Loucy (cell line): ENCODE measurements around the gene AGBL4.
"Not testable (repeated sequence)": the region's sequence is repeated elsewhere in the genome, so short reads cannot be mapped to it uniquely, and the experiment has no call there.

Experiments used
- H2AFZ ChIP-seq: fragments of 200-600 bp; sonication (generic); 2 replicates; pipeline ENCODE4 v1.6.0; 2016; ENCODE audit warnings: antibody characterized with exemption, mild to moderate bottlenecking, low read length, moderate library complexity
- H3F3A ChIP-seq: fragments of 200-600 bp; 2 replicates; pipeline ENCODE4 v1.6.0; 2016; ENCODE audit warnings: antibody characterized with exemption, low read depth, mild to moderate bottlenecking
- H3K27me3 ChIP-seq: fragments of 200-600 bp; sonication (generic); 2 replicates; pipeline ENCODE4 v1.6.1; 2014; ENCODE audit warnings: low read length, mild to moderate bottlenecking; ENCODE audit not compliant: insufficient read depth, poor library complexity, severe bottlenecking
- H3K36me3 ChIP-seq: fragments of 200-600 bp; sonication (generic); 2 replicates; pipeline ENCODE4 v1.6.1; 2016; ENCODE audit warnings: low read length; ENCODE audit not compliant: insufficient read depth
- H3K4me1 ChIP-seq: fragments of 200-600 bp; sonication (generic); 2 replicates; pipeline ENCODE4 v1.5.1; 2014; ENCODE audit warnings: low read length, mild to moderate bottlenecking; ENCODE audit not compliant: insufficient read depth, poor library complexity, severe bottlenecking
- H3K4me2 ChIP-seq: fragments of 200-600 bp; sonication (generic); 2 replicates; pipeline ENCODE4 v1.6.0; 2014; ENCODE audit warnings: antibody characterized with exemption, low read length, low read depth, mild to moderate bottlenecking; ENCODE audit not compliant: poor library complexity, severe bottlenecking
- H3K4me3 ChIP-seq: fragments of 200-600 bp; sonication (generic); 2 replicates; pipeline ENCODE4 v1.5.1; 2014; ENCODE audit warnings: low read length, mild to moderate bottlenecking, mixed read lengths; ENCODE audit not compliant: poor library complexity, severe bottlenecking
- H3K79me2 ChIP-seq: fragments of 200-600 bp; sonication (generic); 2 replicates; pipeline ENCODE4 v1.6.1; 2014; ENCODE audit warnings: low read length; ENCODE audit not compliant: insufficient read depth
- H3K9ac ChIP-seq: fragments of 200-600 bp; sonication (generic); 2 replicates; pipeline ENCODE4 v1.6.0; 2014; ENCODE audit warnings: mild to moderate bottlenecking, low read depth, low read length, moderate library complexity; ENCODE audit not compliant: poor library complexity, severe bottlenecking
- H3K9me2 ChIP-seq: fragments of 200-600 bp; sonication (generic); replicated peaks from 2 replicates; pipeline ENCODE4 v1.6.1; 2016; ENCODE audit warnings: low read depth, low read length, mixed read lengths
- H3K9me3 ChIP-seq: fragments of 200-600 bp; sonication (generic); 2 replicates; pipeline ENCODE4 v1.6.1; 2014; ENCODE audit warnings: mild to moderate bottlenecking, antibody characterized with exemption, low read length, low read depth; ENCODE audit not compliant: insufficient read depth
- H4K20me1 ChIP-seq: fragments of 200-600 bp; sonication (generic); 2 replicates; pipeline ENCODE4 v1.6.0; 2014; ENCODE audit warnings: antibody characterized with exemption, low read length, mild to moderate bottlenecking; ENCODE audit not compliant: insufficient read depth, poor library complexity, severe bottlenecking
- EZH2phosphoT487 ChIP-seq: fragments of 200-600 bp; IDR thresholded peaks from 2 replicates; pipeline ENCODE4 v1.6.1; 2018; ENCODE audit warnings: antibody characterized with exemption, mild to moderate bottlenecking, moderate library complexity, borderline replicate concordance
- TF ChIP-seq, protein P1 (sequence below): fragments of 200-600 bp; sonication (generic); conservative IDR thresholded peaks from 2 replicates; pipeline ENCODE4 v1.5.1; 2014; ENCODE audit warnings: mild to moderate bottlenecking, antibody characterized with exemption, low read length

The AGBL4 gene

DNA sequence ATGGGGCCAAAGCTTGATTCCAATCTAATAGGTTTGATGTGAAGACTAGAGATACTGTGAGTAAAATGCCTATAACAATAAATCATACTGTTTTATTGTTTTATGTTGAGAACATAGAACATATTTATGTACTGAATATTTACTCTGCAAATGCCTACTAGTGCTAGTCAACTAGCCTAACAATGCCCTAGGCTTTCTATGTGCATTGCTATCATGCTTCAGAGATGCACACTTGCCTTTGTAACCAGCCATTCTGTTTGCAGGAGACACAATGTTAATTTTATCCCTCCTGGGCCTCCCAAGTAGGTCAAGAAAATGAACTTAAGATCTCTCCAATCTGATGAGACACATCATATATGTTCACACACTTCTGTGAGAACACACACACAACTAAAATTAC lies 716.3 kb downstream of the AGBL4 start:
- no peaks in the 10 kb centered on the region for H3K79me2 ChIP-seq
- H3K4me2 ChIP-seq, result no peak overlapping the region
- H3K4me3 ChIP-seq, result no peak overlapping the region
- no peaks in the 10 kb centered on the region for H3K27me3 ChIP-seq
- H2AFZ ChIP-seq, result no peak overlapping the region
- no peaks in the 10 kb centered on the region for H3K4me1 ChIP-seq
- no peak overlapping the region for H3K9ac ChIP-seq
- H3K36me3 ChIP-seq, result no peaks in the 10 kb centered on the region
- no peak for TF ChIP-seq EZH2phosphoT487
- TF ChIP-seq, protein P1, sequence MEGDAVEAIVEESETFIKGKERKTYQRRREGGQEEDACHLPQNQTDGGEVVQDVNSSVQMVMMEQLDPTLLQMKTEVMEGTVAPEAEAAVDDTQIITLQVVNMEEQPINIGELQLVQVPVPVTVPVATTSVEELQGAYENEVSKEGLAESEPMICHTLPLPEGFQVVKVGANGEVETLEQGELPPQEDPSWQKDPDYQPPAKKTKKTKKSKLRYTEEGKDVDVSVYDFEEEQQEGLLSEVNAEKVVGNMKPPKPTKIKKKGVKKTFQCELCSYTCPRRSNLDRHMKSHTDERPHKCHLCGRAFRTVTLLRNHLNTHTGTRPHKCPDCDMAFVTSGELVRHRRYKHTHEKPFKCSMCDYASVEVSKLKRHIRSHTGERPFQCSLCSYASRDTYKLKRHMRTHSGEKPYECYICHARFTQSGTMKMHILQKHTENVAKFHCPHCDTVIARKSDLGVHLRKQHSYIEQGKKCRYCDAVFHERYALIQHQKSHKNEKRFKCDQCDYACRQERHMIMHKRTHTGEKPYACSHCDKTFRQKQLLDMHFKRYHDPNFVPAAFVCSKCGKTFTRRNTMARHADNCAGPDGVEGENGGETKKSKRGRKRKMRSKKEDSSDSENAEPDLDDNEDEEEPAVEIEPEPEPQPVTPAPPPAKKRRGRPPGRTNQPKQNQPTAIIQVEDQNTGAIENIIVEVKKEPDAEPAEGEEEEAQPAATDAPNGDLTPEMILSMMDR, result no peak
- no peaks in the 10 kb centered on the region for H3K9me3 ChIP-seq
- H3F3A ChIP-seq, result no peaks in the 10 kb centered on the region
- no peaks in the 10 kb centered on the region for H3K9me2 ChIP-seq
- no peaks in the 10 kb centered on the region for H4K20me1 ChIP-seq

DNA sequence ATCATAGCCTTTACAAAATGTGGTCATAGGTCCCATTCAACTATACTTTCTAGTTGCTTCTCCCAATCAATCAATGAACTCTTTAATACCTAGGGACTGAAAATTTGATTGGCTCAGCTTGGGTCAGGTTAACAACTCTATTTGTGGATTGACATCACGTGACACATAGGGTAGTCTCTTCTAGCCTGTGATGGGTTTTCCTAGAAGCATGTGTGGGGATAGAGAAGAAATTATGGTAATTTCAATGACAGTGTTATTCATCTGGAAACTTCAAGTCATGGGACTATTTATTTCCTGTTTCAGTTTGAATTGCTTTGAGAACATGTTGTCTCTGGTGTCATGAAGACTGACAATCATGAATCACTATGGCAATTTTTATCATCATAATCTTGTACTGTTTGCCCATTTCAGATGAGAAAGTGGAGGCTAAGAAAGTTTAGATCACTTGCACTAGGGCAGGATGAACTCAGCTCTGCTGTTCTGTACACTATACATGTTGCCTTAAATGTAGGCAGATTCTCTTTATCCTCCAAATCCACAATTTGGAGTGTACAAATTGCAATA lies 717.2 kb downstream of the AGBL4 start:
- Histone ChIP-seq H2AFZ (no peak overlapping the region), H3K4me3 (no peak overlapping the region), H3F3A (no peaks in the 10 kb centered on the region), H3K9ac (no peak overlapping the region), H3K4me2 (no peak overlapping the region), H3K27me3 (no peaks in the 10 kb centered on the region), H3K36me3 (no peaks in the 10 kb centered on the region), H3K4me1 (no peaks in the 10 kb centered on the region), H3K9me2 (no peaks in the 10 kb centered on the region), H3K79me2 (no peaks in the 10 kb centered on the region), H4K20me1 (no peaks in the 10 kb centered on the region), H3K9me3 (no peaks in the 10 kb centered on the region)
- TF ChIP-seq, protein P1, result no peak
- no peak for TF ChIP-seq EZH2phosphoT487

DNA sequence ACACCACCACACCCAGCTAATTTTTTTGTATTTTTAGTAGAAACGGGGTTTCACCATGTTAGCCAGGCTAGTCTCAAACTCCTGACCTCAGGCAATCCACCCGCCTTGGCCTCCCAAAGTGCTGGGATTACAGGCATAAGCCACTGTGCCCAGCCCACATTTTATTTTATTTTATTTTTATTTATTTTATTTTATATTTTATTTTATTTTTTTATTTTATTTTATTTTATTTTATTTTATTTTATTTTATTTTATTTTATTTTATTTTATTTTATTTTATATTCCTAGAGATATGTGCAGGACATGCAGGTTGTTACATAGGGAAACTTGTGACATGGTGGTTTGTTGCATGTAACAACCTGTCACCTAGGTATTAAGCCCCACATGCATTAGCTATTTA lies 721.4 kb downstream of the AGBL4 start:
- not testable (repeated sequence) for H4K20me1 ChIP-seq, H3K9ac ChIP-seq, H3K4me2 ChIP-seq

DNA sequence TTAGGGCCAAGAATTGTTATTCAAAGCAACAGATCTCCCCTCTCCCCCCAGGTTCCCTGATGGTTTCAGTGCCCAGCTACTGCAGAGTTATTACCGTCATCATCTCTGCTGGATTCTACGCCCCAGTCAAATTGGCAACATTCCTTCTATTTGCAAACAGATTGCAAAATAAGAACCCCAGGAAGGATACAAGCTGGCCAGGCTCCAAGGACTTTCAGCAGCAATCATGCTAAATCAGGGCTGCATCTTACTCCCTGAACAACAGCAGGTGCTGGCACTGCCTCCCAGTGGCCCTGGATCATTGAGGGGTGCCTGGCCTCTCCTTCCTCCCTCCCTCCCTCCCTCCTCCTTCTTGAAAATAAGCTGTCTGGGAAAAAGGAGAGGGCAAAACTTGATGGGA lies 725.5 kb downstream of the AGBL4 start:
- Histone ChIP-seq H3K4me2 (no peak overlapping the region), H2AFZ (no peak overlapping the region), H3K79me2 (no peaks in the 10 kb centered on the region), H3K4me1 (no peaks in the 10 kb centered on the region), H3F3A (no peaks in the 10 kb centered on the region), H3K9me3 (no peaks in the 10 kb centered on the region), H3K9me2 (no peaks in the 10 kb centered on the region), H3K9ac (no peak overlapping the region), H3K4me3 (no peak overlapping the region), H3K27me3 (no peaks in the 10 kb centered on the region), H3K36me3 (no peaks in the 10 kb centered on the region), H4K20me1 (no peaks in the 10 kb centered on the region)
- TF ChIP-seq, protein P1, result no peak
- TF ChIP-seq EZH2phosphoT487, result no peak

More for the DNA sequence above, 721.4 kb downstream of the AGBL4 start:
- H3K9me3 ChIP-seq, H3K4me1 ChIP-seq, H3K79me2 ChIP-seq, H3K4me3 ChIP-seq, H2AFZ ChIP-seq, H3K9me2 ChIP-seq, H3F3A ChIP-seq, H3K27me3 ChIP-seq, H3K36me3 ChIP-seq: not testable (repeated sequence)
